ENCODE measurements around the gene TIMM10.
A peak's percentile ranks its signal among the peaks of the same experiment; 100 is the strongest.

The TIMM10 gene

DNA sequence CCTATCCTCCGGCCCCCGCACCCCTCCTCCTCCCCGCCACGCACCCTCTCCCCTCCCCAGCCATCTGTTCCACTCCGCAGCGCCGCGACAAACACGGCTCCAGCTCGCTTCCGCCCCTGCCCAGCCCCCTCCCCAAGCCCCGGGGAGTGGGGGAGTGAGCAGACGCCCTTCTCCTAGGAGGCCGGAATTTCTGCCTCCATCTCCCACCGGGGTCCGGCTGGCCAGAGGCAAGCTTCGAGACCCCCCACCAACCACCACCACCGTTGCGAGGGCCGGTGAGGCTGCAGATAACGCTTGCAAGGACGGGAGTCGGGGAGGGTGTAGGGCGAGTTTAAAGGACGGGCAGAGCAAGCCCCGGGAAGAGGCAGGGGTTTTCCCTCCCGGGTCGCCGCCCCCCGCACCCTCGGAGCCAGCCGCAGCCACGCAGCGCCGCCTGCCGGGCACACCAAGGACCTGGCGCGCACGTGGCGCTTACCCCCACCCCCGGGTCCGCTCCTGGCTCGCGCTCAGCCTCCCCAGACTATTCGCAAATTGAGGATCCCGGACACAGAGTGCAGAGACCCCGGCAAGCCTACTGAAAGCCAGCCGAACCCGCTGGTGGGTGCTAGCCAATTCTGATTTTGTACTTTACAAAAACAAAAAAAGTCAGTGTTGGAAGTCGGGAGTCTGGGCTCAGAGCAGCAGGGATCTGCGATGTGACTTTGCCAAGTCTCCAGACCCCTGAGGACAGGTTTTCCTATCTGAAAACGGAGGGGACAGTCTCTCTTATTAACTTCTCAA, 47.6 kb downstream of the TIMM10 start:
- DNase-seq: no peak

DNA sequence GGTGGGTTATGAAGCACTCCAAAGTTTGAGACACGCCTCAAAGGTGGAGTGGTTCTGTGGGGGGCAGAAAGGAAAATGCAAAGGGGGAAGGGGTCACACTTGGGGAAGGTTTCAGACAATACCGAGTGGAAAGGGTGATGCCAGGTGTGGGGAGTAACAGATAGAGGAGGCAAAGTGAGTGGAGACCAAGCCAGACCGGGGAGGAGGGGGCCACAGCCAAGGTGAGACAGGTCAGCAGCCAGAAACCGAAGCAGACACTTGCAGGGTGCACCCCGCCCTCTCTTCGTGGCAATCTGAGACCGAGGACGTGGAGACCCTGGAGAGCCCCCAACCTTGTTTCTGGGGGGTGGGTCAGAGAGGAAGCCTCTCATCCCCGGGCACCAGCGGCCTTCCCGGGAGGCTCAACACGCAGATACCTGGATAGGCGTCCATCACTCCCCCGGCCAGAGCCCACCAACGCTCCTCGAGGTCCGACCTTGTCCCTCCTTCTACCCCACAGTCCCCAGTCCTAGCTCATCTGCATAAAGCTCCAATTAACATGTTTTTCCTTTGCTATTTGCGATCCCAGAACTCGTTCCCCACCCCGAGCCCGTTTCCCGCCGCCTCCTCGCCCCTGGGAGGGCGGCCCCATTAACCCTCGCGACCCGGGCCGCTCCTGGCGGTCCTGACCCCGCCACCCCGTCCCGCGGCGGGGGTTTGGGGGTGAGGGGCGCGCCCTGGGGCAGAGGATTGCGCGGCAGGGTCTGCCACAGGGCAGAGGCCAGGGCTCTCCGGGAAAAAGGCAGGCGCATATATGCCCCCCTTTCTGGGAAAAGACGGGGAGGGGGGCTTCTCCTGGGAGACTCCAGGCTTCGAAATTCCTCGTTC, 48.4 kb downstream of the TIMM10 start:
- DNase-seq: no peak

DNA sequence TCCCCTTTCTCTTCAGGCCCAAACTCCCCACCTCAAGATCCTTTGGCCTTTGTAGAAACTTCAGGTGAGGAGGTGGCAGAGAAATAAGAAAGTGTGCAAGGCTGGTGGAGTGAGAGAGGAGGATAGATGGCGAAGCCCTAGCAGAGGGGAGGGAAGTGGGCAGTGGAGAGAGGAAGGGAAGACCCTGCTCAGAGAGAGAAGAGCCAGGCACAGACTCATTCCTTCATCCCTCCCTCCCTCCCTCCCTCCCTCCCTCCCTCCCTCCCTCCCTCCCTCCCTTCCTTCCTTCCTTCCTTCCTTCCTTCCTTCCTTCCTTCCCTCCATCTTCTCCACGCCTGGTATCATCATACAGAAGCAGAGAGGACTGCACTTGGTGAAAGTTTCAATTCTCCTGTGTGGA, 49.2 kb downstream of the TIMM10 start:
- no peak for DNase-seq

DNA sequence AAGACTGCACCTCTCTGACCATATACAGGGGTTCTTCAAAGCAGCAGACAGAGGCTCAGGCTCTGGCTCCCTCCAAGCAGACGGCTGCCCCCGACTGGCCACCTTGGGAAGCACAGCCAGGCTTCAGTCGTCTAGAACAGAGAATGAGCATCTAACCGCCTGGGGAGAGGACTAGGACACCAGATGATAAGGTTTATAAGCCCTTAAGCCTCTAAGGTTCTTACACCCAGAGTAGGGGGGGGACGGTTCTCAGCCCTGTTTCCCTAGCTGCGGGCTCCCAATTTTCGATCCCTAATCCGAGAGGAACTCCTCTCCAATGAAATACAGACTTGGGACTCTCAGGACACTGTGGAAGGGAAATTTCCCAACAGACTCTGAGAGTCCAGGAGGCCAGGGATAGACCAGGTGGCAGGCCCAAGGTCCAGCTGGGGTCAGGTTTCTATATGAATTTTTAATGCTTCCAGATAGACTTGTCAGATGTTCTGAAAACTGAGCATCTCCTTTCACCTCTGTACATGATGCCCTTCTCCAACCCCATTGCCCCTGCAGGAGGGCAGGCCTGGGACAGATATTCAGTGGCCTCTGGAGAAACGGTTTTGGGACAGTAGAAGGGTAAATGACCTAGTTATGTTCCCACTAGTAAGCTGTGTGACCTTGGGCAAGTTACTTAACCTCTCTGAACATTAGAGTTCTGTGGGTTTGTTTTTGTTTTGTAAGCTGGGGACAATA, 50.0 kb downstream of the TIMM10 start:
- DNase-seq: peak; percentile 60 to 79

DNA sequence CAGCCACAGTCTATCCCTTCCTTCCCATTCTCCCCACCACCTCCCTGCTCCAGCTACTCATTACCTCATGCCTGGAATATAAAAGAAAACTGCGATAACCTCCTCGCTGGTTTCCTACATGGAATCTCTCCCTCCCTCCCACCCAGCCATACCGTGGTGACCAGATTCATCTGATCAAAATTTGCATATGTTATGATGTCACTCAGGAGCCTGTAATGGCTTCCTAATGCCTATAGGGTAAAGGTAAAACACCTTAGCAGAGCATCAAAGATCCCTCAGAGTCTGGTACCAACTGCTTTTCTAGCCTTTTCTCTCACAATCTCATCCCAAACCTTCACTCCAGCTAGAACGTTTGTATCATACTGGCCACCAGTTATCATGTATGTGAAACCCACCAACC, 50.6 kb downstream of the TIMM10 start:
- DNase-seq: no peak

DNA sequence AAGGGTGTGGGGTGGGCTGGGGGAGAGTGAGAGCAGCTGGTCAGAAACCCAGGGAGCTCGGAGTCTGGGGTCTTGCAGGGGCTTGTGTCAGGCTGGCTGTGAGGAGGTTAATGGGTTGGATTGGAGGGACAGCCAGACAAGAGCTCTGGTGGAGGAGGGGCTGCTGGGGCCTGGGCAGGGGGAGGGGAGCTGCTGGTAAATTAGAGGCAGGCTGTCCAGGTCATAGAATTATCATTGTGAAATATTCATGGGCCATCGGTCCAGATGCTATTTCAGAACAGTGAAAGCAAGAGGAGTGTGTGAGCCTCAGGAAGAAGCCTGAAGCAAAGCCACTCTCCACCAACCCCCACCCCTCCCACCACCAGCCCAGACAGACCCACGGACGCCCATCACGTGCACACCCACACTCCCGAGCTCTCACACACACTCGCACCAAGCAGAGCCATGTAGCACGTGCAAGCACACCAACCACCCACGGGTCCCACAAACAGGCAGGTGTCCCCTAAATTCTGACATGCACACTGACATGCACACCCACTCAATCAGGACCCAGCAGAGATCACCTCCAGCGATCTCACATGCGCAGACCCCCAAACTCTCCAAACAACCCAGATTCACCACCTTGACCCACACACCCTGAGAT, 51.4 kb downstream of the TIMM10 start:
- no peak for DNase-seq
